HCT116 (cell line): Measurements from ENCODE around the gene CEP97.

ENCODE experiments used
- ATF3 ChIP-seq: IDR thresholded peaks from 2 replicates; pipeline ENCODE4 v1.6.1; 2012
- CEBPB ChIP-seq: IDR thresholded peaks from 2 replicates; pipeline ENCODE4 v1.6.1; 2012; ENCODE audit warnings: low read depth
- CTCF ChIP-seq, 3 experiments: fragments of 200-600 bp in 1 of 3; sonication (generic) in 1 of 3; IDR thresholded peaks in 2 of 3; conservative IDR thresholded peaks in 1 of 3; 2 replicates each; pipeline ENCODE4 v1.5.1; 2012 to 2017; ENCODE audit warnings: low read depth in 2 of 3, low read length in 2 of 3, antibody characterized with exemption in 1 of 3, borderline replicate concordance in 1 of 3, control low read depth in 1 of 3, mild to moderate bottlenecking in 1 of 3, mixed read lengths in 1 of 3, mixed run types in 1 of 3, moderate library complexity in 1 of 3; ENCODE audit not compliant: insufficient read depth in 1 of 3
- EZH2 ChIP-seq: fragments of 200-600 bp; sonication (generic); IDR thresholded peaks from 2 replicates; pipeline ENCODE4 v1.6.1; 2017; ENCODE audit warnings: antibody characterized with exemption, mixed run types
- EZH2phosphoT487 ChIP-seq: fragments of 200-600 bp; IDR thresholded peaks from 2 replicates; pipeline ENCODE4 v1.6.1; 2018; ENCODE audit warnings: antibody characterized with exemption, borderline replicate concordance
- POLR2A ChIP-seq: IDR thresholded peaks from 2 replicates; pipeline ENCODE4 v1.7.0; 2011; ENCODE audit warnings: borderline replicate concordance; ENCODE audit not compliant: insufficient read depth, insufficient read length; ENCODE audit errors: extremely low read depth
- POLR2AphosphoS5 ChIP-seq: IDR thresholded peaks from 2 replicates; pipeline ENCODE4 v1.6.1; 2011; ENCODE audit warnings: mild to moderate bottlenecking, low read depth, low read length, moderate library complexity
- RAD21 ChIP-seq: IDR thresholded peaks from 2 replicates; pipeline ENCODE4 v1.6.1; 2012; ENCODE audit warnings: low read depth, mild to moderate bottlenecking
- SP1 ChIP-seq: IDR thresholded peaks from 2 replicates; pipeline ENCODE4 v1.6.1; 2012; ENCODE audit warnings: low read depth
- YY1 ChIP-seq: IDR thresholded peaks from 2 replicates; pipeline ENCODE4 v1.6.1; 2011; ENCODE audit warnings: low read length, low read depth, moderate library complexity, mild to moderate bottlenecking; ENCODE audit not compliant: insufficient replicate concordance; ENCODE audit errors: extremely low read depth
- ZBTB33 ChIP-seq: IDR thresholded peaks from 2 replicates; pipeline ENCODE4 v1.6.1; 2011; ENCODE audit warnings: mild to moderate bottlenecking, low read length, moderate library complexity; ENCODE audit not compliant: insufficient replicate concordance; ENCODE audit errors: extremely low read depth
- ZFX ChIP-seq: fragments of 450-650 bp; IDR thresholded peaks from 2 replicates; pipeline ENCODE4 v1.6.1; 2017

GRCh38 chr3:101709126-101709525 lies 15.3 kb upstream of the CEP97 start:
- TF ChIP-seq CTCF (IDR thresholded peaks at IDR 0.05 in 2 of 3, conservative IDR thresholded peaks at IDR 0.05 in 1 of 3; ENCODE audit: borderline replicate concordance in 1 of 3, insufficient read depth in 1 of 3, low read depth in 2 of 3, low read length in 2 of 3): no peak
- TF ChIP-seq POLR2A: no peak
- no peak for TF ChIP-seq ATF3
- no peak for TF ChIP-seq POLR2AphosphoS5
- TF ChIP-seq YY1: no peak
- no peak for TF ChIP-seq EZH2
- no peak for TF ChIP-seq SP1
- no peak for TF ChIP-seq ZFX
- TF ChIP-seq EZH2phosphoT487: no peak
- no peak for TF ChIP-seq CEBPB
- no peak for TF ChIP-seq ZBTB33
- TF ChIP-seq RAD21: no peak
